HL-60/S4 treated with phorbol 12-myristate 13-acetate at 8.2 ng/mL for 4 days and 3 days (cell line): ENCODE measurements around the gene POLD3.
"Not testable (repeated sequence)": the region's sequence is repeated elsewhere in the genome, so short reads cannot be mapped to it uniquely, and the experiment has no call there.

Source experiments
- in situ Hi-C: fragments of 300-500 bp; cut with MboI; formaldehyde crosslinking; loops from 2 replicates; pipeline ENCODE4 v1.15.0; 2022; ENCODE audit warnings: low sequenced_read_pairs

The POLD3 gene

DNA sequence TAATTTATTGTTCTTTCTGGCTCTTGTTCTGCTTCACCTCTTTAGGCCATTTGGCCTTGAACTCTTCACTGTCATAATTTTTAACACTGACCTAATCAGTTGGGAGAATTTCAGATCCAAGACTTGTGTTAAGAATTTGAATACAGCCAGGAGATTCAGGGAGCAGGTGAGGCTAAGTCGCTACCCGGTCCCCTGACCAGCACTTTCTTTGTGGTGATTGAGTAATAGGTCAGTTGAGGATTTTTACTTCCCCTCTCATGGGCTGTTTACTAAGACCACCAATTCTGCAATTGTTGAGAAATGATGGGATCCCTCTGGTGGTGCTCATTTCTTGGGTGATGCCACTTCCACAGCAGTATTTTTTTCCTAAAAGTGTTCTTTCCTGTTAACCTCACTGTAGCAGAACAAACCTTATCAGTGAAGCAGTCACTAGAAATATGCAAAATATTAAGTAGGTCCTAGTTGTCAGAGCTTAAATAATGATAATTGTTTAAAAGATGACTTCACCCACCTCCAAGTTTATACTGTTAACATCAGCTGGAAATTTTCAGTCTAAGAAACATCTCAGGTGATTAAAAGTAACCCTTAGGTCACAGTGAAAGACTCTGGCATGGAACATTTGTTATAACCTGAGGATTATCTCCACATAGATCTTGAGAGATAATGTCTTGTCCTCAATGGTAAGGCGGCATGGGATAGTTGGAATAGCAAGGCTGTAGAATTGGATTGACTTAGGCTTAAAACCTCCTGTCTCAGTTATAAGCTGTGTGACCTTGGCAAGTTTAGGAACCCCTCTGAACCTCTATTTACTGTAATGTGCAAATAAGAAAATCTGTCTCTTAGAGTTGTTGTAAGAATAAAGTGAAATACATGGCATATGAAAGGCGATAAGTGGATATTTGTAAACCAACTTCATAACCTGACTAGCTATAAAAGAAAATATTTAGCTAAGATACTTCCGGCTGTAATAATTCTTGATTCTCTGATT lies 41.3 kb downstream of the POLD3 start:
- in situ Hi-C loops: no loop called here

DNA sequence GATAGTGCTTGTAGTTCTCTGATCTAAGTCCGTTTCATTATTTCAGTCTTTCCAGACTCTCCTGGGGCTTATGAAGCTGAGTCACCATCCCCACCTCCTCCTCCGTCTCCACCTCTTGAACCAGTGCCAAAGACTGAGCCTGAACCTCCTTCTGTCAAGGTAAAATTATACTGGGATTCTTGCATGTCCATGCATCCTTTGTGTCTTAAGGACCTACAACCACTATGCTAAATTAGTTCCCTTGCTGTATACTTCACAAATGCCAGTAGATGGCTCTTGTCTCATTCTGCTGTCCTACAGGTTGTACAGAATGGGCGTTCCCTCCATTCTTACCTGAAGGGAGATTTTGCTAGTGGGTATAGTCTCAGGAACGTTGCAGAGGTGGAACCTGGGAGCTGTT lies 42.2 kb downstream of the POLD3 start:
- in situ Hi-C loops: no loop called here

DNA sequence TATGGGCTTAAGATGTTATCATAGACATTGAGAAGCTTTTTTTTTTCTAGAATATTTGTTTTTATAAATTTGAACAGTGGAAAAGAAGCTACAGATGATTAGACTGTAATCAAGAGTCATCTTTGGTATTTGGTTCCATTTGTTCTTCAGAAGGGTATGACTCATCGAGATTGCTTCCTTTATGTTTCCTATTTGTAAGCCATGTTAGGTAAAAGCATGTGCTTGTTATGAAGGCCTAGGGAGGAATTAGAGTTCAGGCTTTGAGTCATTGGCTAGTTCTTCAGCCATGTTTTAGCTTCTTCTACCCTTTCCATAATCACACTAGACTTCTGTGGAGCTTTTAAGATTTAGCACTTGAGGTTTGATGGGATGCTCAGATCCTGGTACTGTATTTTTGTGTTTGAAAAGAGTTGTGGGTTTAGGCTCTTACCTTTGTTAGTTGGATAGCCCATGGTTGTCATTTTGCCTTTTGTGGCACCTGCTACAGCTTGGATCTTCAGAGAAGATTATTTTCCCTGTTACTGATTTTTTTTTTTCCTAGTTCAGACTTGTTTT lies 44.3 kb downstream of the POLD3 start:
- in situ Hi-C loops: no loop called here

DNA sequence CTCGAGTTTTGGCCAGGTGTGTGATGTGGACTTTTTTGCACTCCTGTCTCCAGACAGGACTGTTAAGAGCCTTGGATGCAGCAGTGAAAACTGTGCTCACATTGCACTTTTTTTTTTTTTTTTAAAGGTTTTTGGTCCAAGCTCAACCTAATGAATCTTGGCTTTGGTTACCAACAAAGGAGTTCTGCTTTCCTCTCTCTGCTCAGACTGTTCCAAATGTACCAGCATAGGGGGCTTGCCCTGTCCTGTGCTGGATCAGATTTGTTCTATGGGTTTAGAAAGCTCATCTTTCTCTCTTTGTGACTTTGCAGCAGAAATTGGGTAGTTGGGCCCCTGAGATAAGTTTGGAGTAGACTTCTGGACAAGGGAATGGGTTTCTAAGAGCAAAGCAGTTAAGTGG lies 45.3 kb downstream of the POLD3 start:
- in situ Hi-C loops: no loop called here

DNA sequence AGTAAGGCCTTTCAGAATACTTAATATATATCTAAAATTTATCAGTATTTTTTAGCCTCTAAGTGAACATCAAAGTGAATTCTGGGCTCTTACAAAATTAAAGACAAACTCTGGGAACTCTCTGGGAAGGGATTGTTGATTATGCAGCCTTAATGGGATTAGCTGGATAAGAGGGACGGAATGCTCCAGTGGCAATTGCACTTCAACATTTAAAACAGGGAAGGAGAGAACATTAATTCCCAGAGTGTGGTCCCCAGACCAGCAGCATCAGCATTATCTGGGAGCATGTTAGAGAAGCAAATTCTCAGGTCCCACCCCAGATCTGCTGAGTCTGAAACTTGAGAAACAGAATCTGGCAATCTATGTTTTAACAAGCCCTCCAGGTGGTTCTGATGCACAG lies 46.5 kb downstream of the POLD3 start:
- in situ Hi-C loops: no loop called here

DNA sequence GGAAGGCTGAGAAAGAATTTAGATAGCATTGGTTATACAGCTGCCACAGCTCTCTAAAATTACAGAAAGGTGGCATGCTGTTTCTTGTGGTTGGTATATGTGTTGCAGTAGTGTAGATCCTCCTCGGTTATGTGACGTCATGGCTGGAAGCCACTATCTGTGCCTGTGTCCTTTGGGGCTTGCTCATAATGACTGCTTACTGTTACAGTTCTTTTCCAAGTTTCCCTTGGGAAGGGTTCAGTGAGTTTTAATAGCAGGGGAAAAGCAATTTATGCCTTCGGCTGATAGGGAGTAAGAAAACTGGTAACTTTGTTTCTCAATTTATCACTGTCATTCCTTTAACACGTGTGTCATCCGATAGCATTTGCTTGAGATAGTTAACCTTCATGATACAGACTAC lies 47.2 kb downstream of the POLD3 start:
- in situ Hi-C loops: no loop called here

DNA sequence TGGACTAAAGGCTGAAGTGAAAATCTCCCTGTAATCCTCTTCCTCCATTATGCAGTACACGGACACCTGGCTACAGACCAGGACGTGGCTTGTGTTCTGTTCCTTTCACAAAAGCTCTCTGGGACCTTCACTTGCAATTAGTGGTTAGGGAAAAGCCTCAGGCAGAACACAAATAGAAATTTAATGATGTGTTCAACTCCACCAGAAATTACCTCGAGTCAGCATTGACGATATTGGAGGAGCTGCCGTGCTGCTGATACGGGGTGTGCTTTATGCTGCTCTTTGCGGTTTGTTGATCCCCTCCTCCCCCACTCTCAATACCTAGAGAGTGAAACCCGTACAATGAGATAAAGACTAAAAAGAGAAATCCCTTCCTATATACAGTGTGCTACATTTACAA lies 48.9 kb downstream of the POLD3 start:
- in situ Hi-C loops: no loop called here

DNA sequence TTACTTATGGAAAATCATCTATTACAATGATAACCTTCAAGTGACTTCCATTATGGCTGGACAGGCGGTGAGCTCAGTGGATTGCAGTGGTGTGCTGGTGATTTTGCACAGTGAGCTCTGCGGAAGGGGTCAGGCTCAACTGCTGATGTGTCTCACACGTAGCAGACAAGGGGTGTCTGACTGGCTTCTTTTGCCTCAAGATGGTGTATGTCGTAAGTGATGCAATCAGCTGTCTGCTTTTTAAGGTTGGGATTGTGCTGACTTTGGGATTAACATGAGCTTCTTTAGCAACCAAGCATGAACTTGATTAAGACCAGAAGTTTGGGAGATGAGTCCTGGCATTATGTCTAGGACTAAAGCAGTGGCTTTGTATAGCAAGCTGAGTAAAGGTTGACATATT lies 49.5 kb downstream of the POLD3 start:
- in situ Hi-C loops: no loop called here

DNA sequence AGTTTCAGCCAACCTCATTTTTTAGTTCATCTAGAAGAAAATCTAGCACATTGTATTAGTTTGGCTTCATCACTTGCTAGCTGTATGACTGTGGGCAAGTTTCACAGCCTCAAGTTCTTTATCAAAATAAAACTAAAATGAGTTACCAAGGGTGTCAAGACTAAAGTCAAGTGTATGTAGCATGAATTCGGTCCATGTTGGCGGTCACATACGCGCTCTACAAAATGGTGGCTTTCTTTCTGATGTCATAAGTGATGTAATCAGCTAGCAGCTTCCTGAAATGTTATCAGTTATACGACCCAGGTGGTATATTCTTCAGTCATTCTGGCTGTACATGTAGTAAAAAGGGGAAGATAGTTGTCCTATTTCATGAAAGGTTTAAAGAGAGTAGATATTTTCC lies 50.5 kb downstream of the POLD3 start:
- in situ Hi-C loops: no loop called here

DNA sequence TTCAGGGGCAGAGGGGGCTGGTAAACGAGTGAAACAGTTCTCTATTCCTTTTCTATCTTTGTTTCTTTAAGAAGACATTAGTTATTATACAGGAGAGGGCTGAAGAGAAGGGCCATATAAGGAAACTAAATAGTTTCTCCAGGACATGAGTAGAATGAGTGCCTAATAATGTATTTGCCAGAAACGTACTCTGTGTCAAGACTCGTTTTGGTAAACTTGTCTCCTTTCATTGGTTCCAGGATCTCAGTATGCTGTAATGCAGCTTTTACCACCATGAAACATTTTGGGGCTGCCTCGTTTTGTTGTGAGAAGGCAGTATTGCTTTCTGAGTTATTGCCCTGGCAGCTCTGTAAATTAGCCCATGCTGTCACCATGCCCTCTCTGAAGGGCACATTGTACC lies 51.7 kb downstream of the POLD3 start:
- in situ Hi-C loops: no loop called here

DNA sequence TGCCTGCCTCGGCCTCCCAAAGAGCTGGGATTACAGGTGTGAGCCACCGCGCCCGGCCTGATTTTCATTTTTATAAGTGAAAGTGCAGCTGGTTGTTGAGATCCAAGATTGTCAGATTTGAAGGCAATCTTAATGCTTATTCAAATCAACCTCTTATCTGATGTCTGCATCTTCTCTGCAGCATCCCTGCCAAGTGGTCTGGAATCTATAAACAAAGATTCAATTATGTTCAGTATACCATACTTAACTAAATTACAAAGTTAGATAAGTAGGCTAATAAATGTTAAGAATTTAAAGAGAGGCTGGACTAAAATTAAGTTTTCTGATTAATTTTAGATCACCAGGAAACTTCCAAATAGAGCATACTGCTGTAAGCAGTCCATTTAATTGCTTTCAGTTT lies 53.8 kb downstream of the POLD3 start:
- in situ Hi-C loops: no loop called here

DNA sequence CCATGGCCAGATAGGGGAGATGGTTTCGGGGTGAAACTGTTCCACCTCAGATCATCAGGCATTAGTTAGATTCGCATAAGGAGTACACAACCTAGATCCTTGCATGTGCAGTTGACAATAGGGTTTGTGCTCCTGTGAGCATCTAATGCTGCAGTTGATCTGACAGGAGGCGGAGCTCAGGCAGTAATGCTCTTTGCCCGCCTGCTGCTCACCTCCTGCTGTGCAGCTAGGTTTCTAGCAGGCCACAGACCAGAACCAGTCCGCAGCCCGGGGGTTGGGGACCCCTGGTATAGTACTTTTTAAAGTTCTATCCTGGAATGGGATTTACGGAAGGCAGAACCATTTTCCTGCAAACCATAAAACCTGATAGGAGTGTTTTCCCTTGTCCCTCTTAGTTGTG lies 54.6 kb downstream of the POLD3 start:
- in situ Hi-C loops: no loop called here

DNA sequence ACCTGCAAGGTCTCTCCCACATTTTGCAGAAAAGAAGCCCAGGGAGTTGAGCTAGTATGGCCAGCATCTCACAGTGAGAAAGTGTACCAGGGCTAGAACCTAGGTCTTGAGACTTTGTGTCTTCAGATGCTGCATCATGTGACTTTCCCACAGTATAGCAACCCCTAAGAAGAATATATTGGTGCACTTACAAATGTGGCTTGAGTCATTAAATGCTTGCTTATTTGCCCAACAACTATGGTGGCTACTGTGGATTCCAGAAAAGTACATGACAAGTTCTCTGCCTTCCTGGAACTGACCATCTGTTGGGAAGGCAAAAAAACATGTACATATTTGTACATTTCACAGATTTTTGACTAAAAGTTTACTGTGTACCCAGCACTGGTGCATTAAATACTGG lies 55.0 kb downstream of the POLD3 start:
- in situ Hi-C loops: no loop called here

DNA sequence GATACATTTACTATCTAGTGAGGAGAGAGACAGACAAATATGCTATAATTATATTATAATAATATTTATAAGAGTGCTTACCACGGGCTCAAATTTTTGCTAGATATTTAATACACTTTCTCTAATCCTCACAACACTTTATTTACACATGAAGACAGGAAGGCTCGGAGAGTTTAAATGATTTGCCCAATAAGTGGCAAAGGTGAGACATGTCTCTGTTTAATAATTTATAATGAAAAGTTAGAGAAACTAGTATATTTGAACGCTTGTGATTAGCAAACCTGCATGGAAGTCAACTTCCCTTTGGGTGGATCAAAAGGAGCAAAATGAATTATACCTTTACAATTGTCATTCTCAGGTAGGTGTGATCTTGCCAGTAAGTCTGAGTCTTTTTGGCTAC lies 55.4 kb downstream of the POLD3 start:
- in situ Hi-C loops: no loop called here

DNA sequence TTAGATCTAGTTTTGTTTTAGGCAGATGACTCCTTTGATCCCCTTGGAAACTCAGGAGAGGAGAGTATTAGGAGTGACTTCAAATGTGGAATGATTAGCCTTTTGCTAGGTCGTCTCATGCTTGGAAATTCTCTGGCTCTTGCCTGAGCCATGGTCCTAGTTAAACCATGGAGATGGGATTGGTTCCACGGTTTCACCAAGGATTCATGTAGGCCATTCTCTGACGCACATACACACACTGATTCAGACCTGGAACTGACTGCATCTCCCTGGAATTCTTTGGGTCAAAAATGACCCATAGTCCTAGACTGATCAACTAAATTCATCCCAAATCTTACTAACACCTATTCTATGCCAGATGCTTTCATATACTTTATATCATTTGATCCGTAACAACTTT lies 56.5 kb downstream of the POLD3 start:
- in situ Hi-C loops: no loop called here

DNA sequence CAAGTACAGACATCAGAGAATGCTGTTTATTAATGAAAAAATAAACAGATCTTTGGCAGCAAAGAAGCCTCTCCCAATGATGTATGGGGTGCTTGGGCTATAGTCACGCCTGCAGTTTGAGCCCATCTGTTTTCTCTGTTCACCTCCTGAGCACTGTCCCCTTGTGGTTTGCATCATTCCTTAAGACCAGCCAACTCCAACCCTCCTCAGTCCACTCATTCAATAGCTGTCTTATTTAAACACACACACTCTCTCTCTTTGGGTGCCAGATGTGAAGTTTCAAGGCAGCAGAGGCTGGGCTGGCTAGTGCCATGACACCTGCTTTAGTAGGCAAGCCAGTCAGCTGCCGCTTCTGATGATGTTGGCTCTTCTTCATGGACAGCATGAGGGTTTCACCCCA lies 58.1 kb downstream of the POLD3 start:
- in situ Hi-C loops: no loop called here

DNA sequence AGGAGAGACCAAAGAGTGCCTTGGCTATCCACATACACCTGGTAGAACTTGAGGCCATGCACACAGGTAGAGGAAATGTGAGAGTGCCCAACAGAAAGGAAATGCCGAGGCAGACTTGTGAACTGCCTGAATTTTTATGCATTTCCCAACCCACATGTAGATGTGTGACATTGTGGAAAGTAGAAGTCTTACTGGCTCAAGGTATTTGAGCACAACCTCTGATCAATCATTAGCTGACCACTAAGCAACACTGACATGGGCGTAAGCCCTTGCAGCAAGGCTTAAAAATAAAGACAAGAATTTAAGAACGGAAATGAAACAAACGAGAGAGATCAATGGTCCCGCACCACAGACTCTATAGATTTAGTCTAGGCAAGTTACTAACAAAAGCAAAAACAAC lies 62.6 kb downstream of the POLD3 start:
- in situ Hi-C loops: no loop called here

DNA sequence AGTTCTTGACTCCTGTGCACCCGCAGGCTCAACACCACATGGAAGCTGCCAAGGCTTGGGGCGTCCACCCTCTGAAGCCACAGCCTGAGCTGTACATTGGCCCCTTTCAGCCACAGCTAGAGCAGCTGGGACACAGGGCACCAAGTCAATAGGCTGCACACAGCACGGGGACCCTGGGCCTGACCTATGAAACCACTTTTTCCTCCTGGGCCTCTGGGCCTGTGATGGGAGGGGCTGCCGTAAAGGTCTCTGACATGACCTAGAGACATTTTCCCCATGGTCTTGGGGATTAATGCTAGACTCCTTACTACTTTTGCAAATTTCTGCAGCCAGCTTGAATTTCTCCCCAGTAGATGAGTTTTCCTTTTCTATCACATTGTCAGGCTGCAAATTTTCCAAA lies 66.7 kb downstream of the POLD3 start:
- in situ Hi-C loops: not testable (repeated sequence)

DNA sequence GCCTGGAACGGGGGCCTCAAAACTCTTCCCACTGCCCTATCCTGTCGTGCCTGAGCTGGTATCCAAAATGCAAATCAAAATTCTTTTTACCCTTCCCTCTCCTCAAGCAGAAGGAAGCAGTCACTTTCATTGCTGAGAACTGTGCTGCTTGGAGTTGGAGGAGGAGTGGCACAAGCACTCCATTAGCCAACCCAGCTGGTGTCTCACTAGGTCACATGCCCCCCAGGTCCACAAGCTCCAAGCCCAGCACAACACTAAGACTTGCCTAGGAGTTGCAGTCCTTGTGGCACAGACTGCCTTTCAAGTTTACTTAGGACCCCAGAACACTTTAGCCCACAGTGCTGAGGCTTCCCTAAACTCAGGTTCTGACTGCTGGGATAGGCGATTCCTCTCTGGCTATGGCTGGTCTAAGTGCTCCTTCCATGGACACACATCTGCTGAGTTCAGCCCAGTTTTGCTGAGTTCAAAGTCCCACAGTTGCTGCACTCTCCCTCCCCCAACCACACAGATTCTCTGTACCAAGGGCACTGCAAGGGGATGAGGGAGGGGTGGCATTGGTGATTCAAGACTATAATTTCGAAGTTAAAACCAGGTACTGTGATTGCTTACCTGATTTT lies 70.2 kb downstream of the POLD3 start:
- in situ Hi-C loops: no loop called here

DNA sequence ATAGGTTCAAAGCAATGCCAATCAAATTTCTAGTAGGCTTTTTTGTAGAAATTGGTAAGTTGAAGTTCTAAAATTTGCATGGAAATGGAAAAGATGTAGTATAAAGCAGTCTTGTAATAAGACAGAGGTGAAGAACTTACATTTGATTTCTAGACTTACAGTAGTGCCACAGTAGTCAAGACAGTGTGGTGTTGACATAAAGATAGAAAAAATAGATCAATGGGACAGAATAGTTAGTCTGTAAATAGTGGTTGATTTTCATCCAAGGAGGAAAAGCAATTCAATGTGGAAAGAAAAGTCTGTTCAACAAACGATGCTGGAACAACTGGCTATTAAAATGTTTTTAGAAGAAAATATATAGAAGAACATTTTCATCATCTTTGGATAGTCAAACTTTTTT lies 70.9 kb downstream of the POLD3 start:
- in situ Hi-C loops: no loop called here

DNA sequence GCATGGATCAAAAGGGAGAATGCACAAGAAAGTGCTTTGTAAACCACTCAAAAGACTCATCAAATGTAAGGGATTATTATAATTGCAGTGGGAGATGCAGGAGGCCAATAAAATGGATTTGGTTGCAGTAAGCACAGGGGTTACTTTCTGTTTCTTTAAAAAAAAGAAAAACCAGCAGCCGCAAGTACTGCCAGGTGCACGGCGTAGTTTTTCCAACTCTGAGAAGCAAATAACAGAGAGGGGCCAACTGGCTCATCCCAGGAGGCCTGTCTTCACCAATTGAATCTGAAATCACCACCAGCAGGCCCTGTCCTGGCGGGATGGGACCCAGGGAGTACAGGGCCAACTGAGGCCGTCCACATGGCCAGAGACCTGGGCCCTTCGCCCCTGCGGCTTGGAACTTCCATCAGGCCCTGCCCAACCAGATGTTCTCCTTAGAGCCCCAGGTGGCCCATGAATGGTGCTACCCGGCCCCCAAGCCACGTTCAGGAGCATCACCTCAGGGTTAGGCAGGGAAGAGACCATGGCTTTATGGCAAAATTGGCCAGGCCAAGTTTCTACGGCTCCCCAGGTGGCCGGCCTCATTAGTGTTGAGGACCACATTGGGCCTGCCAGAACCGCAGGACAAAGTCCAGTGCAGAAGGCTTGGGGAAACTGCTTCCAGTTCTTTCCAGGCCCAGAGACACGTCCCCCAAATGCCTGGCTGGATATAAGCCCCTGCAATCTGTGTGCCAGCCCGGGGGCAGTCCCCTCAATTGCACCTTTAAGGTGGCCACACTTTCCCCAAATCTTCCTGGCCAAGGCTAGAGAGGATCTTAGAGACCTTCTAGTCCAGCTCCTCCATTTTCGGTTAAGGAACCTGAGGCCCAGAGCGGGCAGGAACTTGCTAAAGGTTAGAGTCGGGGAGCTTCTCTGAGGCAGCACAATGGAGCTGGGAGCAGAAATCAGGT lies 77.1 kb downstream of the POLD3 start:
- in situ Hi-C loops: no loop called here
